SK-N-SH (cell line): Measurements from ENCODE around the gene ANKRD39. TPM values are rescaled to one million over a fixed set of nuclear protein-coding genes. Genes with fewer than 3 reads are reported as not detected.

ENCODE experiments used
- CTCF ChIA-PET: fragments of 300-600, 350-600 bp; formaldehyde crosslinking; extraction: SDS; loops from one replicate; lab custom pipeline; 2021; lab: Yijun Ruan, JAX
- POLR2A ChIA-PET: fragments of 350-600 bp; sonication (Branson Sonifier 250); formaldehyde crosslinking; extraction: SDS; loops from one replicate; lab custom pipeline; 2020; ENCODE audit warnings: antibody characterized with exemption, inconsistent platforms; lab: Yijun Ruan, JAX
- DNase-seq: peaks from one replicate; pipeline ENCODE4 v3.0.0; 2012
- H2AFZ ChIP-seq: fragments of 200-600 bp; sonication (generic); 2 replicates; pipeline ENCODE4 v1.8.1; 2016; ENCODE audit warnings: antibody characterized with exemption, mild to moderate bottlenecking, low read depth
- H3F3A ChIP-seq: fragments of 200-600 bp; sonication (generic); replicated peaks from 2 replicates; pipeline ENCODE3; 2016; ENCODE audit warnings: antibody characterized with exemption, mild to moderate bottlenecking; ENCODE audit not compliant: insufficient read depth
- H3K27ac ChIP-seq, 2 experiments: fragments of 200-500 bp in 1 of 2; fragments of 200-600 bp in 1 of 2; sonication (Bioruptor generic) in 1 of 2; sonication (generic), shearing (Covaris generic) in 1 of 2; 2 replicates each; pipeline versions ENCODE4 v1.5.1 to v1.6.1; 2014 to 2016; ENCODE audit warnings: low read depth in 2 of 2, inconsistent platforms in 1 of 2, low read length in 1 of 2, mild to moderate bottlenecking in 1 of 2, mixed read lengths in 1 of 2
- H3K27me3 ChIP-seq: fragments of 200-600 bp; sonication (generic), shearing (Covaris generic); 2 replicates; pipeline ENCODE4 v1.6.1; 2016; ENCODE audit warnings: mixed run types; ENCODE audit not compliant: insufficient read depth
- H3K36me3 ChIP-seq, 2 experiments: fragments of 200-500 bp in 1 of 2; fragments of 200-600 bp in 1 of 2; sonication (Bioruptor generic) in 1 of 2; sonication (generic) in 1 of 2; replicated peaks in 1 of 2; 2 replicates each; pipeline versions ENCODE3 to v1.5.1; 2014 to 2016; ENCODE audit warnings: low read length in 1 of 2, mild to moderate bottlenecking in 1 of 2; ENCODE audit not compliant: insufficient read depth in 2 of 2, control insufficient read depth in 1 of 2
- H3K4me1 ChIP-seq, 2 experiments: fragments of 200-500 bp in 1 of 2; fragments of 200-600 bp in 1 of 2; sonication (Bioruptor generic) in 1 of 2; sonication (generic), shearing (Covaris generic) in 1 of 2; 2 replicates each; pipeline versions ENCODE4 v1.5.1 to v1.6.1; 2014 to 2016; ENCODE audit warnings: low read depth in 1 of 2, low read length in 1 of 2, mixed run types in 1 of 2; ENCODE audit not compliant: insufficient read depth in 2 of 2, control insufficient read depth in 1 of 2
- H3K4me2 ChIP-seq: fragments of 200-600 bp; sonication (generic), shearing (Covaris generic); 2 replicates; pipeline ENCODE4 v1.6.1; 2017; ENCODE audit warnings: mixed run types
- H3K4me3 ChIP-seq, 2 experiments: fragments of 200-500 bp in 1 of 2; fragments of 200-600 bp in 1 of 2; sonication (Bioruptor generic) in 1 of 2; sonication (generic), shearing (Covaris generic) in 1 of 2; 2 replicates each; pipeline versions ENCODE4 v1.5.1 to v1.8.1; 2014 to 2016; ENCODE audit warnings: low read depth in 2 of 2, inconsistent platforms in 1 of 2, low read length in 1 of 2, mild to moderate bottlenecking in 1 of 2, mixed read lengths in 1 of 2, moderate library complexity in 1 of 2
- H3K79me2 ChIP-seq: fragments of 200-600 bp; sonication (generic); 2 replicates; pipeline ENCODE4 v1.8.1; 2017; ENCODE audit warnings: mild to moderate bottlenecking; ENCODE audit not compliant: insufficient read depth
- H3K9ac ChIP-seq: fragments of 200-600 bp; sonication (generic); 2 replicates; pipeline ENCODE4 v1.6.1; 2017; ENCODE audit warnings: mixed run types
- H3K9me2 ChIP-seq: fragments of 200-600 bp; sonication (generic); 2 replicates; pipeline ENCODE4 v1.6.1; 2017; ENCODE audit warnings: mixed run types
- H3K9me3 ChIP-seq: fragments of 200-600 bp; sonication (generic); 2 replicates; pipeline ENCODE4 v1.6.1; 2017; ENCODE audit warnings: mixed run types, mild to moderate bottlenecking, moderate library complexity
- H4K20me1 ChIP-seq: fragments of 200-600 bp; sonication (generic); 2 replicates; pipeline ENCODE4 v1.6.1; 2017; ENCODE audit warnings: mild to moderate bottlenecking, mixed run types; ENCODE audit not compliant: insufficient read depth
- CHD2 ChIP-seq: fragments of 150-350 bp; IDR thresholded peaks from 2 replicates; pipeline ENCODE4 v1.6.1; 2018; ENCODE audit warnings: low read length; ENCODE audit not compliant: partially characterized antibody
- ELF1 ChIP-seq: IDR thresholded peaks from 2 replicates; pipeline ENCODE4 v1.4.0; 2012
- EP300 ChIP-seq, 2 experiments: IDR thresholded peaks; 2 replicates each; pipeline versions ENCODE4 v1.4.0 to v1.6.1; 2012; ENCODE audit warnings: borderline replicate concordance in 1 of 2, low read depth in 1 of 2, low read length in 1 of 2
- FOSL2 ChIP-seq: IDR thresholded peaks from 2 replicates; pipeline ENCODE4 v1.4.0; 2012; ENCODE audit warnings: low read depth, mild to moderate bottlenecking, moderate library complexity, borderline replicate concordance
- FOXJ3 ChIP-seq: sonication (generic); formaldehyde crosslinking; IDR thresholded peaks from 2 replicates; pipeline ENCODE4 v1.5.1; 2020; ENCODE audit warnings: mild to moderate bottlenecking, missing genetic modification reagents
- GABPA ChIP-seq: IDR thresholded peaks from 2 replicates; pipeline ENCODE4 v1.4.0; 2012; ENCODE audit warnings: low read depth, mild to moderate bottlenecking
- GATA2 ChIP-seq: sonication (generic); formaldehyde crosslinking; IDR thresholded peaks from 2 replicates; pipeline ENCODE4 v1.5.0; 2020; ENCODE audit warnings: mild to moderate bottlenecking, missing genetic modification reagents
- JUND ChIP-seq: IDR thresholded peaks from 2 replicates; pipeline ENCODE4 v1.4.0; 2012
- MAX ChIP-seq: IDR thresholded peaks from 2 replicates; pipeline ENCODE4 v1.4.0; 2012; ENCODE audit warnings: low read depth
- PBX3 ChIP-seq: IDR thresholded peaks from 2 replicates; pipeline ENCODE4; 2012
- RCOR1 ChIP-seq: fragments of 150-350 bp; IDR thresholded peaks from 2 replicates; pipeline ENCODE4 v1.6.1; 2017; ENCODE audit warnings: antibody characterized with exemption, low read length
- REST ChIP-seq: IDR thresholded peaks from 2 replicates; pipeline ENCODE4 v1.6.1; 2012; ENCODE audit warnings: mild to moderate bottlenecking, low read depth, low read length, moderate library complexity
- RFX5 ChIP-seq: IDR thresholded peaks from 2 replicates; pipeline ENCODE4 v1.6.1; 2012; ENCODE audit warnings: mild to moderate bottlenecking, improper control_type of control experiment, low read length
- RXRA ChIP-seq: IDR thresholded peaks from 2 replicates; pipeline ENCODE4 v1.4.0; 2012; ENCODE audit warnings: low read depth, mild to moderate bottlenecking, borderline replicate concordance
- TAF1 ChIP-seq: IDR thresholded peaks from 2 replicates; pipeline ENCODE4 v1.6.1; 2012; ENCODE audit warnings: low read depth, mild to moderate bottlenecking, low read length, moderate library complexity, borderline replicate concordance
- USF2 ChIP-seq: fragments of 150-350 bp; IDR thresholded peaks from 2 replicates; pipeline ENCODE4 v1.6.1; 2017; ENCODE audit warnings: antibody characterized with exemption, low read length, low read depth, borderline replicate concordance
- YY1 ChIP-seq: IDR thresholded peaks from 2 replicates; pipeline ENCODE4 v1.4.0; 2012; ENCODE audit warnings: low read depth, mild to moderate bottlenecking
- WGBS: methylation state at CpG from one replicate; pipeline ENCODE4 v1.1.6; 2017; ENCODE audit warnings: low lambda C conversion rate; 5-methylcytosine and 5-hydroxymethylcytosine counted together
- polyA plus RNA-seq, 3 experiments: library from polyadenylated mRNA; depleted of rRNA; stranded (reverse); fragments of >200 nt; gene quantifications; 2 replicates each; pipeline ENCODE4 v1.2.3, GENCODE V29; 2012

Gene ANKRD39
- polyA plus RNA-seq, 1 of the 3 experiments (the other 2 are of a cell fraction): 11.8 TPM

GRCh38 chr2:96809216-96809882 is 48.5 kb downstream of the ANKRD39 start:
- TF ChIP-seq REST: no peak
- no peak for TF ChIP-seq RCOR1
- TF ChIP-seq YY1: no peak
- no peak for TF ChIP-seq FOSL2
- no peak for TF ChIP-seq ELF1
- no peak for TF ChIP-seq RXRA
- TF ChIP-seq USF2: no peak
- TF ChIP-seq PBX3: no peak
- TF ChIP-seq GABPA: no peak
- no peak for TF ChIP-seq CHD2
- TF ChIP-seq FOXJ3 (CRISPR knock-in tag): no peak
- TF ChIP-seq MAX: no peak
- no peak for TF ChIP-seq GATA2 (CRISPR knock-in tag)
- no peak for TF ChIP-seq TAF1
- no peak for TF ChIP-seq RFX5
- no peak for TF ChIP-seq JUND
- no peak for TF ChIP-seq EP300 (IDR thresholded peaks at IDR 0.05; ENCODE audit: borderline replicate concordance in 1 of 2, low read depth in 1 of 2, low read length in 1 of 2)
- no peaks in the 10 kb centered on the region for H3K27me3 ChIP-seq
- H3K4me3 ChIP-seq: no peak overlapping the region
- no peak overlapping the region; a peak in 1 of 4 replicates for H3K27ac ChIP-seq
- no peak overlapping the region for H3K4me2 ChIP-seq
- no peaks in the 10 kb centered on the region for H3F3A ChIP-seq
- WGBS: 87% methylated on average over 4 of the region's 13 CpGs
- ChIA-PET CTCF (interaction anchor here (0.8 to 2.1 kb wide), 2 partner anchors 9 to 40 kb away, joined by 3 to 9 read pairs; no protein-coding TSS in a partner anchor), POLR2A (interaction anchor here (0.6 kb wide), 1 partner anchor 96 kb away, joined by 3 read pairs; no protein-coding TSS in a partner anchor)
- no peak overlapping the region for H3K9ac ChIP-seq
- peaks cover 0 to 11% of the 10 kb centered on the region in 2 experiments; a peak in 1 of 4 replicates for H3K4me1 ChIP-seq
- H3K36me3 ChIP-seq: peaks cover 0 to 2% of the 10 kb centered on the region in 2 experiments
- H3K79me2 ChIP-seq: no peaks in the 10 kb centered on the region
- H3K9me2 ChIP-seq: no peaks in the 10 kb centered on the region
- H4K20me1 ChIP-seq: no peaks in the 10 kb centered on the region
- peak; percentile 58 for DNase-seq
- H3K9me3 ChIP-seq: no peaks in the 10 kb centered on the region
- no peak overlapping the region for H2AFZ ChIP-seq
